Activated effector memory CD4-positive, alpha-beta T cell treated with anti-CD3 and anti-CD28 coated beads, Interleukin-2, amount 50 U/mL, for 16 hours (primary cell): Measurements from ENCODE around the gene ST7.
"Not testable (repeated sequence)": the region's sequence is repeated elsewhere in the genome, so short reads cannot be mapped to it uniquely, and the experiment has no call there.

Experiments
- DNase-seq: peaks from one replicate; pipeline ENCODE4 v3.0.0-alpha.2; 2020

The ST7 gene

GRCh38 chr7:117101026-117101425 lies 147.7 kb downstream of the ST7 start:
- DNase-seq: no peak

DNA sequence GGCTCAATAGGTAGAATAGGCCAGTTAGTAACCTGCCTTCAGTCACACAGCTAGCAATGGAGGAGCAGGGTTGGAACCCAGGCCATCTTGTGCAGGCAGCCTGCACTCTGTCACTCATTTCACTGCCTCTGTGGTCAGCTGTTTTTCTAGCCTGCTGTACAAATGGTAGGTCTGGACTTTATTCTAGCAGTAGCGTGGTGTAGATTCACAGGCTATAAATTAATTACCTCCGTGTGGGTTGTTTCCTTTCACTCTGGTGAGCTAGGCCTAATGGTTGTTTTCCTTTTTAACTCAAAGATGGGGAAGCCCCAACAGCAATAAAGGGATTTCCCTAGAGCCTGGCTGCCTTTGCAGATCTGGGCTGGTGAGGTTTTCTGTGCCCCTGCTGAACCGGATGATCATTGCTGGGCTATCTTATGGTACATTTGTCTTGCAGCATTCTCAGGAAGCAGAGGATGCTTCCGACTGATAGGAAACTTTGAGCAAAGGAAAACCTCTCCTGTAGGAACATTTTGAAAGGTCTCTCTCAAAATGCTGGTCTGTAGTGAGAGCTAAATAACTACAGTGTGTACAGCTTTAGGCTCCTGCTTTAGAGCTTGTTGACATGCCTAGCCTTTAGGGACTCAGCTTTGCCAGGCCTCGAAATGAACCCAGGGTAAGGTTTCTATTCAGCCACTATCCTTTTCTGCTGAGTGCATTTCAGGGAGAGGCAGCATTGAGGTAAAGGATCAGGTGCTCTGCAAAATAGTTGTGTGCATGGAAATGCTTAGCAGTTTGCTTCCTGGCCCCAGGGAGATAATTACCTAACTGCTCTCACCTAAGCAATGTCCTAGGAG lies 157.4 kb downstream of the ST7 start:
- peak; percentile 78 for DNase-seq

DNA sequence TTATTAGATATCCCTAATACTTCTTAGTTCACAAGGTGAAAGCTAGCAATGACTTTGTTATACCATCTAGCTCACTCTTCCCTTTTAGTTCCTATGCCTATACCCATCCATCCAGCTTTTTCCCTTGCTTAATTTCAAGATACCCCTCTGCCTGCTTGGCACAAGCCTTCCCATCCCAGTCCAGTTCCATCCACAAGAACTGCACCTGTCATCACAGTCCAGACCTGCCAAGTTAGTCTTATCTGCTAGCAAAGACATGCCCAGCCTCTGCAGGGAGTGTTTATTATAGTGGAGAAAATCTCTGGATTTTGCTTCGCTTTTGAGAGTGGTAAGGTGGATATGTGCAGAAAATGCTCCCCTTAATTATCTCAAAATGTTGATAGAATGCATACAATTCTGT lies 158.2 kb downstream of the ST7 start:
- no peak for DNase-seq

- no peak for DNase-seq
Observed at GRCh38 chr7:117112640-117113039, 159.3 kb downstream of the ST7 start.

DNA sequence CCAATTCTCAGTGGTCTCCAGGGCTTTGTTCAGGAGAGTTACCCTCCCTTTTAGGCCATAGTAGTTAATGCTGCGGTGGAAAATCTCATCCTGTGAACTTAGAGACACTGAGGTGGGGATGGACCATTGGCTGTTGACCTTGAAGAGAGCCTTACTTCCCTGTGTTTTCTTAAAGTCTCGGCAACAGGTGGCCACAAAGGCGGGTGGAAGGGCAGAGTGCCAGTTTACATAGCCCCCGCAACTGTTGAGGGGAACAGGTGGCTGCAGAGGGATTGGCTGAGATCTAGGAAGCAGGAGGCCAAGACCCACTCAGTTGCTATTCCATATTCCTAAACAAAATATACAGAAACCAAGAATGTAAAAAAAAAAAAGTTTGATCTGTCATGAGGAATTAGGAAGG lies 160.6 kb downstream of the ST7 start:
- DNase-seq: no peak

GRCh38 chr7:117114272-117114671 lies 161.0 kb downstream of the ST7 start:
- DNase-seq: no peak

GRCh38 chr7:117116211-117116610 lies 162.9 kb downstream of the ST7 start:
- DNase-seq: no peak

GRCh38 chr7:117117172-117117571 lies 163.9 kb downstream of the ST7 start:
- no peak for DNase-seq

DNA sequence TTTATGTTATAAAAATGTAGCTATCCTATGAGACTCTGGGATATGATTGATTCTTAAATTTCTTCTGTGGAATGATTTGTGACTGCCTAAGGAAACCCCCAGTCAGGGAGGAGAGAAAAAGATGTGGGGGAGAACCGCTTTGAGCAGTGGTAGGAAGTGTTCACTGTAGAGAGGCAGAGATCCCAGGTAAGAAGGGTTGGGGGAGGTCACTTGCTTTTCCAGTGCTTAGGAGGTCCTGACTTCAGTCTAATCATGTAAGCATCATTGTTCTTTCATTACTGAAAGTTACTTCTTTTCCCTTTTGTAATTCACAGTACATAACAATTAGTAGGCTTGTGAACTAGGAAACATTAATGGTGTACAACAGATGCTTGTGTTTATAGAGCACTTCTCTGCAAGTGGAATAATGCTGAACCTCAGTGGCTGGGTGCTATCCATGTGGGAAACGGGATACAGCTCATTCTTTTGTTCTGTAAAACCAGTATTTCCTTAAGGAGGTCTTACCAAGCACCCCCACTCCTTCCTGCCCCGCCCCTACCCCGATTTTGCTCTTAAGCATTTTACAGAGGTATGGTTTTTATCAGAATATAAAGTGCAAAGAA lies 165.4 kb downstream of the ST7 start:
- DNase-seq: no peak

GRCh38 chr7:117119192-117119924 lies 166.1 kb downstream of the ST7 start:
- peak; percentile 91 for DNase-seq

- DNase-seq: not testable (repeated sequence)
Observed at GRCh38 chr7:117120321-117120720, 167.0 kb downstream of the ST7 start.

DNA sequence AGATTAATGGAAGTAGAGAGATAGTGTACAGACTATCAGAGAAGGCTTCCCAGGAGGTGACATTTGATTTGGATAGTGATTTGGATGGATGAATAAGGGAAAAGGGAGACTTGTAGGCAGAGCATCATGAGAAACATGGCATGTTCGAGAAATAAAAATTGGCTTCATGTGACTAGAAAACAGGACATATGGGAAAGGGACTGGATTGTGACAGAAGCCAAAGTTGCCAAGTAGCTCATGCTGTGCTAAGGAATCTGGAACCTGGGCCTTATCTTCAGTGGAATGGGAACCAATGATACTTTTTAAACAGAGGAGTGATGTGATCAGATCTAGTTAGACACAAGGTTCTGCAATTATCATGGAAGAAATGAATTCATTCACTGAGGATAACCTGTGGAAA lies 168.7 kb downstream of the ST7 start:
- DNase-seq: not testable (repeated sequence)

GRCh38 chr7:117122536-117122935 lies 169.2 kb downstream of the ST7 start:
- DNase-seq: no peak

DNA sequence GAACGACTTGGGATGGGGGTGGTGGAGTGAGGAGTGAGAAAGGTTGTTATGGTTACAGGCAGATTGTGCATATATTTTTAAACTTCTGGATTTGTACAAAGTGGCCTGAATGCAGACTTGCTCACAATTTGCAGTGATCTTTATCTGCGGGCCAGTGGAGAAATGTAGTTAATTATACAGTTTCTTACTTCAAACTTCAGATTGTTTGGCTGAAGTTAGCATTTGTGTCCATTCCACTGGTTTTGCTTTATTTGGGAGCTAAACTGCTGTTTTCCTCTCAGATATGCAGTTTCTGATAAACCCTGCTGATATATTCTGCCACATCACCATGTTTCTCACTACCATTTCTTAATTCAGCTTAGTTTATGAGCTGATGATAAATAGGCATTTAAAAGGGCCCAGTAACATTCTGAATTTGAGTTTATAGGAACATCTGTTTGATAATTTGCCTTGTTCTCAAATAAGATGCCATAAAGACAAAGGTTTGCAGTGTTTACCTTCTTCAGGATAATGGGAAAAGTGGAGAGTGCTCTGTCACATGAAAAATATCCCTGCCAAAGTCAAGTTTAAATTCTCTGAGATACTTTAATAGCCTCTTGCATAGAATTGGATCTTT lies 170.1 kb downstream of the ST7 start:
- DNase-seq: no peak

- peak; percentile 81 for DNase-seq
Observed at GRCh38 chr7:117124591-117125220, 171.4 kb downstream of the ST7 start.

- no peak for DNase-seq
Observed at GRCh38 chr7:117126676-117127075, 173.4 kb downstream of the ST7 start.

GRCh38 chr7:117127585-117128168 lies 174.4 kb downstream of the ST7 start:
- DNase-seq: peak; percentile 77

GRCh38 chr7:117129521-117129955 lies 176.2 kb downstream of the ST7 start:
- no peak for DNase-seq

GRCh38 chr7:117130262-117130661 lies 177.0 kb downstream of the ST7 start:
- no peak for DNase-seq

GRCh38 chr7:117132321-117133120 lies 179.2 kb downstream of the ST7 start:
- DNase-seq: no peak

DNA sequence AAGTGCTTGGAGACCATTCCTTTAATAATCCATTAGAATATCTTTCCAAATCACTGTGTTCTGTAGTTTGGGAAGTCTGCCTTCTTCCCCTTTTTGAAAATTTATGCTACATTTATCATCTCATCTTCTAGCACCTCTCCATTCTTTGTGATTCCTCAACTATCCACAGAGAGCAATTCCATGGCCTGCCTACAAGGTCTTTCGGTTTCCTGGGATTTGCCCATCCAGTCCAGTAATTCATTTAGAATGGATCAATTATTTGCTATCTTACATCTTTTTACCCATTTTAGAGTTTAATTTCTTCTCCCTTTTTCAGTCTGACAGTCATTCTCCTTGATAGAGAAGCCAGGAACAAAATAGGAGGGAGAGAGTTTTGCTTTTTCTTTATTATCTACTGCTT lies 179.8 kb downstream of the ST7 start:
- no peak for DNase-seq

- DNase-seq: no peak
Observed at GRCh38 chr7:117134411-117134810, 181.1 kb downstream of the ST7 start.
